ENCODE measurements around the gene POLR2L.

POLR2L gene

DNA sequence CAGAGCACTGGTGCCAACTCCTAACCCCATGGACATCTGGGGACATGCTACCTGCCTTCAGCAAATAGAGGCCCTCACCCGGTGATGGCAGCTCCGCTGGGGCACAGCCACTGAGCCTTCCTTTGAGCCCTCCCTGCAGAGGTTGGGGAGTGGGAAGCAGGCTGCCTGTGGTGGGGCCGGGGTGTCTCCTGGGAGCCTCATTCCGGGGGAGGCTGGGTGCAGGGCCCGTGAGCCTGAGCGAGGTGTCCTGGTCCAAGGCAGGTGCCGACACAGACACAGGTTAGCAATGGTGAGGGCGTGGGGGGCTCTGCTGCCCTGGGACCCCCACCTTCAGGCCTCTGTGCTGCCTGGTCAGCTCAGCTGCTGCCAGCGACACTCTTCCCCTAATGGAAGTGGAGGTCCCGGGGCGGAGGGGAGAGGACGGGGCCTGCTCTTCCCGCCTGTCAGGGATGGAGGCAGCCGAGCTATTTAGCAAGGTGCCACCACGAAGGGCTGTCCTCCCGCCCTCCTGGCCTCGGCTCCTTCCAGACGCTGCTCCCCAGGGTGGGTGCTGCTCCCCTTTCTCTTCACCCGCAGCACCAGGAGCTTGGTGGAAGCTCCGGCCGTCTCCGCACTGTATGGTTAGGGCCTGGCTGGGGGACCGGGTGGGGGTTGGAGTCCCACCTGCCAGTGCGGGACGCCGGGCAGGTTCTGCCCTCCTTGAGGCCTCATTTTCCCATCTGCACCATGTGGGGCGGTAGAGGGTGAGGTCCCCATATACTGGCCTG, 11.5 kb upstream of the POLR2L start:
- no peak for DNase-seq

DNA sequence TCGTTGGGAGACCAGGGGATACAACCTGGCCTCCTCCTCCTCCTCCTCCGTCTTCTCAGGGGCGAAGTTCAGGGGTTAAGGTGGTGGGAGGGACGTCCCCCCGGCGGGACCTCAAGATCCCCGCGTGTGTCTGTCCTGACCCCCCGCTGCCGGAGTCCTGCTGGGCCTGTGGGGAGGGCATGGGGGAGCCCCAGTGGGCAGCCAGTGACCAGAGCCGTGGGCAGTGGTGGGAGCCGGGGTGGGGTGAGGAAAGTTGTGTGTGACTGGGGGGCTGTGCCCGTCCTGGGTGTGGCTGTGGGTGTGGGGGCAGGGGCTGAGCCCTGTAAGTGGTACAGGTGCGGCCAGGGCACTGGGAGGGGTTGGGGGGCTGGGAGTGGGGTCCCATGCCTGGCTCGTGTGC, 10.4 kb upstream of the POLR2L start:
- no peak for DNase-seq

DNA sequence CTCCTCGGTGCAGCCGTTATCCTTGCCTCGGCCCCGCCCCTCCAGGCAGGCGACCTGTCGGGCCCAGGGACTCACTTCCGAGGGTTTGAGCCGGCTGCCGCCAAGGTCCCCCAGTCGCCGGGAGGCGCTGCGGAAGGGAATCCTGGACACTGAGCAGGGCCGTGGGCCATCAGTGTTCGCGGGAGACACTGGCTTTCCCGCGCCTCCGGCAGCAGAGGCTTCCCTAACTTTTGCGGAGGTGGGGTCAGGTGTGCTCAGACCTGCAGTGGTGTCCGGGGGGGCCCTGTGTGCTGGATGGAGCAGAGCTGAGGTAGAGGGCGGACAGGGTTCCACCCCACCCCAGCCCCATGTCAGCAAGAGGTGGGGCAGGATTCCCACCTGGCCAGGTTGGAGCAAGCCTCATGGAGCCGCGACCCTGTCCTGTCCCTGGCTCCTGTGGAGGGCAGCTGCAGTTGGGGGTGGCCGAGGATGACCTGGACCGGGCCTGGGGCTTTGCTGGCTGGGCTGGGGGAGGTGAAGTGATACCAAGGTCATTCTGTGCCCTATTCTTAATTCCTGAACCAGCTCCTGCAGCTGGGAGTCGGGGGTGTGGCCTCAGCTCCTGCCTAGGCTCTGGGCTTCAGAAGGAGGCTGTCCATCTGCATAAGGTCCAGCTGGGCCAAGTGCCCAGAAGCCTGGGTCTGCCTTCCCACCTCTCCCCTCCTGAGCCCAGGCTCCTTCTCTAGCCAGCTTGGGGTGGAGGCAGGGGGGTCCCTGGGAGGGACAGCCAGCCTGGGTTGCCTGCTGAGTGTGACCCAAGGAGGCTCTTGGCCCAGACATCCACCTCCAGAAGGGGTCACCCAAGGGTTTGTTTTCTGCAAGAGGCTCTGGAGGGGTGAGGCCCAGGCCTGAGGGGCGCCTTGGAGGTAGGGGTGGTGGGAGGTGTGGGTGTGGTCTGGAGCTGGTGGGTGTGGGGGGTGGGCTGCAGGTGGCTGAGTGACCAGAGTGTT, 8.7 kb upstream of the POLR2L start:
- DNase-seq, result no peak

DNA sequence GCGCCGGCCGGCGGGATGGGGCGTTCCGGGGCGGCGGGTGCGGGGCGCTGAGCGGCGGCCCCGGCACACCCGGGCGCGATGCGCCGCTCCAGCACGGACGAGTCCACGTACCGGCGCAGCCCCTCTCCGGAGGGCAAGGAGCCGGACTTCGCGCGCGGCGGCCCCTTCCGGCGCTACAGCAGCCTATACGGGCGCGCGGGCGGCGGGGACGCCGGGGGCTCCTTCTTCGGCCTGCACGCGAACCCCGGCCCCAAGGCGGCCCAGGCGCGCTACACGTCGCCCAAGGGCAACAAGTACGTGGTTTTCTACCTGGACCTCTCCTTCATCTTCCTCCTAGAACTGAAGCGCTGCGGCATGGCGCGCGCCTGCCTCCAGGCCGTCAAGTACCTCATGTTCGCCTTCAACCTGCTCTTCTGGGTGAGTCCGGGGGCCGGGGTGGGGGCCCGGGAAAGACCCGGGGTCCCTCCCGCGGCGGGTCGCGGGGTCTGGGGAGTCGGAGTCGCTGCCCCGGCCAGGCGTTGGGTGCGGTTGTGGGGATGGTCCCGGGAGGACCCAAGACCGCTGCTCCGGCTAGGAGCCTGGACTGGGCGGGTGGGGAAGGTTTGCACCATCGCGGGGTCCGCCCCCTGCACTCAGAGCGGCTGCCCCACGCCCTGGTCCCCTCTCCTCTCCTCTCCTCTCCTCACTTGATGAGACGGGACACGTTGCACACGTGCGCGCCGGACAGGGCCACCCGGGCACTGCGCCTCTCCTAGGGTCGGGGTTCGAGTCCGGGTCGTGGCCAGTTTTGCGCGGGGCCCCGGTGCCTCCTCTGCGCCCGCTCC, 7.8 kb upstream of the POLR2L start:
- DNase-seq, result no peak

DNA sequence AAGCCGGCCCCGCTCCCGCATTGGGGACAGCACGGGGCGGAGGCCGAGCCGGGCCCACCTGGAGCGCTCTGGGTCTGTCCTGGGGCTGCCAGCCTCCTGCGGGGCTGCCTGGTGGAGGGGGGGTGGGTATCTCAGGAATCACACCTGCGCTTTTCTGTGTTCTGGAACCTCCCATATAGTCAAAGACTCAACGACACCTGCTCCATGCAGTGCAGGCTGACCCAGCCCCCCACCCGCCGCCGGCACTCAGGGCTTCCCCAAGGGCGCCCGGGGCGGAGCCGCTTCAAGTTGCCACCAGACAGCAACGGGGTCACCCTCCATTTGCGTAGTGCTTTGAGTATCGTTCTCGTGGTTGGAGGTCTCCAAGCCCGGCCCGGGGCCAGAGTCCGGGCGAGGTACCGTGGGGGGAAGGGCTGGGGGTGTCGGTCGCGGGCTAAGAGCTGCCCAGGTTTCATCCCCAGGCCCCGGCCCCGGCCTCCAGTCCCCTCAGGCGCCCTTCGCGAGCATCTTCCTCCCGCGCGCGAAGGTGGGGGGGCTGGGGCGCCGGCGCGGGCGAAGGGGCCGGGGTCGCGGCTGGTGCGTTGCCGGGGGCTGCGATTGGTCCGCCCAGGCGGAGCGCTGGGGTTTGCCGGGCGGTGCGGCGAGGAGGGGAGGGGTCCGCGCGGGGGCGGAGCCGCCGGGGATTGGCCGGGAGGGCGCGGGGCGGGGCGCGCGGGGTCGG, 6.9 kb upstream of the POLR2L start:
- peak; percentile 48 for DNase-seq

DNA sequence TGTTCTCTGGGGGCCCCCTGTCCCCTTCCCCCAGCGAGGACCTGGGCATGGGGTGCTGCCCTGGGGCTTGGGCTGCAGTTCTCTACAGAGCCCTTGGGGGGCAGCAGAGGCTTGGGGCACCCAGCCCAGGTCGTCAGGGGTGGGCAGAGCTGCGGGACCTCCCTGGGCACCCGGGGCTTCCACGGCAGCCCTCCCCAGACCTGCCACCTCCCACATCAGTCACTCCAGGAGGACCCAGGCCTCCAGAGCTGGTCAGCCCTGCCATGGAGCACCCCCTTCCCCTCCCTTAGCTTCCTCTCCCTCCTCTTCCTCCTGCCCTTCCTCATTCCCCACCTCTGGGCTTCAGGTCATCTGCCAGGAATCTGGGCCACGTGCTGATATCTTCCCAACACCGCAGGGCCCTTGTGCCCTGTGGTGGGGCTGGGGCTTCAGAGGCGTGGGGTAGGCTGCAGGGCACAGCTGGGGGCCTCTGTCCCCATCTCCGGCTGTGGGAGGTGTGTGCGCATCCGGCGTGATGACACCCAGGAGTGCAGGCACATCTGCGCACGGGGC, 6.1 kb upstream of the POLR2L start:
- DNase-seq, result peak; percentile 73

DNA sequence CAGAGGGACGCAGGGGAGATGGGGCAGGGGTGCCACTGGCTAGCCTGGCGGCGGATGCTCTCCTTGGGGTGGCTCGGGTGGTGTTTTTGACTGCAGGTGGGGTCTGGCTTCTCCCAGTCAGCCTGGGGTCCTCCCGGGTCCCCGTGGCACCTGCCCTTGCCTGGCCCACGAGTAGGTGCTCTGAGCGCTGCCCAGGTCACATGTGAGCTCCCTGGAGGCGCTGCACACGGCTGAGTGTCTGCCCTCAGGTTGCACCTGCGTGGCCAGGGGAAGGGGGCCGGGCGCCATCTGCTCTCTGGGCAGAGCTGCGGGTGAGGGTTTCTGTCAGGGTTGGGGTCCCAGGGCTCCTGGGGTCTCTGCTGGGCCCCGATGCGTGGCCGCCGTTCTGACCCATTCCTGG, 5.5 kb upstream of the POLR2L start:
- no peak for DNase-seq

DNA sequence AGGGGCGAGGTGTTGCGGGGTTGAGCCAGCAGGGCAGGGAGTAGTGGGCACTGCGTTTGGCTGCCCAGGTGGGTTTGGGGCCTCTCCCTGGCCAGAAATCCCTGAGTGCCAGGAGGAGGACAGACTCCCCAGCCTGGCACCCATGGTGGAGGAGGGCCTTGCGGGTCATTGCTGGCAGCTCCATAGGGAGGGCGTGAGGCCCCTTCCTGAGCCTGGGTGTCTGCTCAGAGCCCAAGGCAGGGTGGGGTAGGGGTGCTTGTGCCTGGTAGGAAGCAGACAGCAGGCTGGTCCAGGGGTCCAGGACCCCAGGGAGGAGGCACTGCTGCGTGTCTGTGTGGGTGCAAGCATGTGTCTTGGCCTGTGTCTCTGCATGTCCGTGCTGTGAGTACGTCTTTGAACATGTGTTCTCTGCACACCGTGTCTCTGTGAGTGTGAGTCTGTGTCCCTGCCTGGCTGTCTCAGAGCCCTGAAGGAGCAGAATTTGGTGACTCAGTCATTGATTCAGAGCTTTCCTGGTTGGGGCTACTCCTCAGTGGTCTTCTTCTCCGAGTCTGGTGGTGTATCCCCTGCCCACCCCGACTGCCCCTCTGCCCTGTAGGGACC, 4.3 kb upstream of the POLR2L start:
- no peak for DNase-seq

DNA sequence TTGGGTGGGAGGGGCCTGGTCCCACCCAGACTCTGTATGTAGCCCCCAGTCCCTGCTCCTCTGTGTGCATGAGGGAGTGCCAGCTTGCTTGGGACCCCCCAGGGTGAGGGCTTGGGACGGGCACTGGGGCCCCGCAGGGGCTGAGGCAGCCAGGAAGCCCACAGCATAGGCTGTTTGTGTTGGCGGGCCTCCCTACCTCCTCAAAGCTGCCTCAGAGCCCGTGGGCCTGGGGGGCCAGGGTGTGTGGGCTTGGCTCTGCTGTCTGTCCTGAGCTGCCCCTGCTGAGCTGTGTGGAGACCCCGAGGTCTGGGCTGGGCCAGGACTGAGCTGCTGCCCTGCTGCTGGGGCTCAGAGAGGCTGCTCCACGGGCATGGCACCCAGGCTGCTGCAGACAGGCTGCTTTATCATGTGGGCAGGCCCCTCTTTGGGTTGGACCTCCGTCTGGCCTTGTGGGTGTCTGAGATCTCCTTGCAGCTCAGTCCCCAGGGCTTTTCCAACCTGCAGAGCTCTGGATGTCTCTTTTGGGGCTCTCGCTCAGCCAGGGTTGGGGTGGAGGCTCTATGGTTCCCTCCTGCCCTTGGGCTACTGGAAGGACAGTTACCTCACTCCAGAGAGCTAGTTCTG, 3.7 kb upstream of the POLR2L start:
- no peak for DNase-seq

DNA sequence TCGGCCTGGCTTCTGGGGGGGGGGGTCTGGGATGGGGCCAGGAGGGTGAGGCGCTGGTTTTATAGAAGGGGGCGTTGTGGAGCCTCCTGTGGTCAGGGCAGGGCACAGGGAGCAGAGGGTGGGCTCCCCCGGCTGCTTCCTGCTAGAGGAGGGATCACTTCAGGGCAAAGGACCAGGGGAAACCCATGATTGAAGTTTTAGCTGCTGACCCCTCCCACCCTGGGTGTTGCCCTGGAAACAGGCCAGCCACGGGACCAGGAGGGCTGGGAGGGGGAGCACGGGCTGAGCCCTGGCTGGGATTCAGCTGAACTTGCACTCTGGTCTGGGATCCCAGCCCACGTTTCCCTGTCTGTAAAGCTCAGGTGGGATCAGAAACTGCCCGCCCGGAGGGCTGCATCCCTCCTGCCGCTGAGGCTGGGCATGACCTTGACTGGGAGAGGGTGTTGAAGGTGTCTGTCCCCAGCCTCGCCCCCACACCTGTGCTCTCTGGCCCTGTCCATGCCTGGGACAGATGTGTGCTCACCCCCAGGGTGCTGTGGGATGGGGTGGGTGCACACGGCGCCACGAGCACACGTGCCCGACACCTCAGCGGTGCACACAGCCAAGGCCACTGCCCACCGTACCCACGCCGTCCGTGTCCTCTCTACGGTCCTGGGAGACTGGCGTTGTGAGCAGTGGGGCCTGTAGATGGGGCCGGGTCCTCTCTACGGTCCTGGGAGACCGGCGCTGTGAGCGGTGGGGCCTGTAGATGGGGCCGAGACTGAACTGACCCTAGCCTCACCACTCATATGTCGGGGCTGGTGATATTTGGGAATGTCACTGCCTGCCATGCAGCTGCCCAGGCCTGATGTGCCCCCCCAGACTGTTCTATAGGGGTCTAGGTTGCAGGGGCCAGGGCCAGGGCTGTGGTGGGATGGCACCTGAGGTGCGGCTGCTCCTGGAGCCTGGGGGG, 2.6 kb upstream of the POLR2L start:
- DNase-seq, result peak; percentile 37

DNA sequence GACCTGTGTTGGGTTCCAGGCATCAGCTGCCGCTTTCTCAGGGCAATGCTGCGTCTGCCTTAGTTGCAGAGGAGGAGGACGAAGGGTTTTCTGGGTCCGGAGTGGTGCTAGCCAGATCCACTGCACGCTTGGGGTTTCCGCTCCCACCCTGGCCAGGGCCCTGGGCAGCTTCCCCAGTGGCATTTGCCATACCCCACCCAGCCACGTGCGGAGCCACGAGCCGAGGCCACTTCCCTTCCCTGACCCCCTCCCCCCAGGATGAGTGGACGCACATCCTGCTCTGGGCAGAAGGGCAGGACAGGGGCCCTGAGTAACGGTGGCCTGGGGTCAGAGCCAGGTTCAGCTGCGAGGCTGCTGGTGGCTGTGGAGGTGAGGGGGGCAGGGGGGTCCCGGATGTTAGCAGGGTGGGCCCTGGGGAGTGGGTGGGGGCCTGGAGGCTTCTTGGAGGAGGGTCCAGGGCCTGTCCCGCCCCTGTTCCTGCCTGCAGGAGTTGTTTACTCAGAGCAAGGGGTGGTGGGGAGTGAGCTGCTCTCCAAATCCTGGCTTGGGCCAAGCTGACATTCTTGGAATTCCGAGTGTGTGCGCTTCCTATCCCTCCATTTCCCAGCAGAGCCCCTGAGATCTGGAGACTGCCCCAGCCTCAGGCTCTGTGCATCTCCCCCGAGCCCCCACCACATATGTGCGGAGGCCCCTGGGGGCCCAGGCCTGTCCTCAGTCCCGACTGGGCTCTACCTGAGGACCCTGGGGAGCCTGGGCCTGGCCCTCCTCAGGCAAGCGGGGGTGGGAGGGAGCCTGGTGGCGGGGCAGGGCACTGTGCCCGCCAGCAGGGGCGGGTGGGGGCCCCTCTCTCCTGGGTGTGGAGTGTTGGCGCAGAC, 1.7 kb upstream of the POLR2L start:
- no peak for DNase-seq

DNA sequence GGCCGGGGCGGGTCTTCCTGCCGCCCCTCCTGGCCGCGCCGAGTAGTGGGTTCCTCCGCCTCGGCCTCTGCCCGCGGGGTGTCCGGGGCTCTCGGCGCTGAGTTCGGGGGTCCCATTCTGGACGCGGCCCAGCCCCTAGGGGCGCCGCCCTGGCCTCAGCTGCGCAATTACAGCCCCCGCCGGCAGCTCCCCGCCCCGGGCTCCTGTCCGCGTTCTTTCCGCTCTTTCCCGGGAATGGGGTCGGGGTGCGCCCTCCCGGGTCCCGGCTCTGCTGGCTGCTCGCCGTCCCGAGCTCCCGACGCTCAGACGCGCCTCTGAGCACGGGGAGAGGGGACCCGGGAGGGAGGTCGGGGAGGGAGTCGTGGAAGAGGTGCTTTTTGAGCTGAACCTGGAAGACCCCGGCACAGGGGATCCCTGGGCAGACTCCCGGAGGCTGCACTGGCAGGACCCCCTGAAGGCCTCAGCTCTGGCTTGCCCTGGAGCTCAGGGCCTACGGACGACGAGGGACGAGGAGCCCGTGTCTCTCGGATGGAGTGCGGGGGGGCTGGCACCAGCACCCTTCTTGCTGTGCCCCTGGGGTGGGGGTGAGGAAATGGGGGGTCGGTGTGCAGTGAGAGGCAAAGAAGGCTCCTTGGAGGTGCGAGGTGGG, 881 bp upstream of the POLR2L start:
- no peak for DNase-seq

DNA sequence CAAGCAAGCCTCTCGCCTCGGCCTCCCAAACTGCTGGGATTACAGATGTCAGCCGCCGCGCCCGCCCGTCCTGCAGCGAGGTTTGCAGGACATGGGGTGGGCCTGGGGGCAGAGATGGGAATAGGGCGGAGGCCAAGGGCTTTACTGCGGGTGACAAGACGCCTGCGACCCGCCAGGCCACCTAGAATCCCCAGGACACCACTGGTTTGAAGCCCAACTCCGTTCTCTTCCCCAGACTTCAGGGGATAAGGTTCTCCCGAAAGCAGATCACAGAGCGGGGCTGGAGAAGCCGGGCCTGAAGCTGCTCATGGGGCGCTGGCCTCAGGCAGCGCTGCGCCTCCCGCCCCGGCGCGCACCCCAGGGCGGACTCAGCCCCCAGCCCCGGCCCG, 354 bp downstream of the POLR2L start:
- DNase-seq, result no peak

DNA sequence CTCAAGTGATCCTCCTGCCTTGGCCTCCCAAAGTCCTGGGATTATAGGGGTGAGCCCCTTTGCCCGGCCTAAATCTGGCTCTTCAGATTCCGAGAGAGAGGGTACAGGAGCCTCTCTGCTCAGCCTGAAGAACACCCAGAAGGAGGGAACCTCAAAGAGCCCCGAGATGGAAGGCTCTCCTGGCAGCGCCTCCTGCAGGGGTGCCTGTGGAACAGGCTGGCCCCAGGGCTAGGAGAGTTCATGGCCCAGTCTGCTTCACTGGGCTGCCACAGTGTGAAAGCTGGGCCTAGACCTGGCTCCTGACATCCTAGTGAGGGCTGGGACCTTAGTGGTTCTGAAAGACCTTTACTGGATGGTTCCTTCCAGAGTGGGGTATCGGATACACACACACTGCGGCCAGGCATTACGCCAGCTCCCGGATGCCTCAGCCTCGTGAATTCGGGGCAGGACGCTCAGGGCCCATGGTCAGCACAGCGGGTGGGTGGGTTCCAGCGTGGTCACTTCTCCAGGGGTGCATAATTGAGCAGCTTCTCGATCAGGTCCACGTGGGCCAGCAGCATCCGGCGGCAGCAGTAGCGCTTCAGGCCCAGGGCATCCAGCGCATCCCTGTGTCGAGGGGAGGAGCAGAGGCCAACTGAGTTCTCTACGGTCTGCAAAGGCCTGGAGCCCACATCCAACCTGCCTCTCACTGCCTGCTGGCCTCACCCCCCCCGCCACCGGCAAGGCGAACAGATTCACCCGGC, 2.3 kb downstream of the POLR2L start:
- DNase-seq, result no peak

DNA sequence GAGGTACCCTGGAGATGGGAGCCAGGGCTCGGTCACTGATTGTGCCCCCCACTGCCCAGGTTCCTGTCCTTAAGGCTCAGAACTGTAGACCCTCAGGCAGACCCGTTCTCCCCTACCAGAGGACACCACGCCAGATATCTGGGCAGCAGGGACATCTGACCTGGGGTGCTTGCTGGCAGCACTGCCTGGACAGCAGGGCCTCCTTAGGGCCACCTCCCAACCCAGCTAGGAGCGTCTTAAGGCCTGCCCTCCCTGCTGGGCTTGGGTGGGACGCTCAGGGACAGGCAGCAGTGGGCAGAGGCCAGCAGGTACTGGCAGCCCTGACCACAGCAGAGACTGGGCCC, 3.1 kb downstream of the POLR2L start:
- no peak for DNase-seq

DNA sequence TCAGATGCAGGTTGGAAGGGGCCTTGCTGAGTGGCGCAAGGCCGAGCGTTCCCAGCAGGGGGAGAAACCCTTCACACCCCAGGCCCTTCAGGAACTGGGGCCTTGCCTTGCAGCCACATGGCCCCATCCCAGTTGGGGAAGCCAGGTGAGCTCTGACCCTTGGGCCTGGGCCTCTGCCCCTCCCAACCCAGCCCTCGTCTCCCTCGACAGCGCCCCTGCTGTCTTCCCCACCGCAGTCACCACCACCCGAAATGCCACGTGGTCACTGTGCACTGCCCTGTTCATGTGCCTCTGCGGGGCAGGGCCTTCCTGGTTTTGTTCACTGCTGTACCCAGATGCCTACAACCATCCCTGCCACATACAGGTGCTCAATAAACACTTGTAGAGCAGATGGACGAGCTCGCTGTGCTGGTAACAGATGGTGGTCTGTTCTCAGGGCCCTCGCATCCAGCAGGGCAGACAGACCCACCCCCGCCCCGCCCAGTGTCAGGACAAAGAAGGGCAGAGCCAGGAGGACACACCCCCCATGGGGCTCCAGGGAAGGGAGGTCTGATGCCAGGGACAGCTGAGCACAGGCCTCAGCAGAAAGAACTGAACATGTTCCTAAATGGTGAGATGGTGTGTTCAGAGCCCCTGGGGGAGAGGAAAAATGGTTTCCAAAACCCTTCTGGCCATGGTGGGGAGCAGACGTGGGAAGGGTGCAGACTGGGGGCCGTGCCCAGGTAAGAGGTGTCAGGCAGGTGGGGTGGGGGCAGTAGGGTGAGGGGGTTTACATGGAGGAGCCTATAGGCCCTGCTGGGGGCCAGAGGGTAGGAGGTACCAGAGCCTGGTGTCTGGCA, 3.7 kb downstream of the POLR2L start:
- no peak for DNase-seq

DNA sequence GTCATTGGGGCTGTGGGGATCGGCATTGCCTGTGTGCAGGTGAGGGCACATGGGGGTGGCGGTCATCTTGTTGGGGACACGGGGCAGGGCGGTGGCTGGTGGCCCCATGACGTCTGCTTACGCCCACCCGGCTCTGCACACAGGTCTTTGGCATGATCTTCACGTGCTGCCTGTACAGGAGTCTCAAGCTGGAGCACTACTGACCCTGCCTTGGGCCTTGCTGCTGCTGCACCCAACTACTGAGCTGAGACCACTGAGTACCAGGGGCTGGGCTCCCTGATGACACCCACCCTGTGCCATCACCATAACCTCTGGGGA, 4.4 kb downstream of the POLR2L start:
- no peak for DNase-seq
